Sigmoid colon (tissue), 4 donors: ENCODE measurements around the gene LUZP1.

Experiments
- POLR2A ChIP-seq, 2 donors: fragments of 450-650 bp; IDR thresholded peaks; one replicate each; pipeline ENCODE4 v1.6.1; 2016; ENCODE audit warnings: antibody characterized with exemption in 2 of 2, mild to moderate bottlenecking in 2 of 2, moderate library complexity in 2 of 2
- POLR2AphosphoS5 ChIP-seq, 4 donors: sonication (generic); formaldehyde crosslinking; IDR thresholded peaks; one replicate each; pipeline ENCODE4 v1.6.1; 2017; ENCODE audit warnings: antibody characterized with exemption in 4 of 4
- TF ChIP-seq, protein P1 (sequence below), 4 experiments: fragments of 450-650 bp in 3 of 4; fragments of 200-600 bp in 1 of 4; IDR thresholded peaks; one replicate each; pipeline ENCODE4 v1.5.1; 2016 to 2019; ENCODE audit warnings: antibody characterized with exemption in 4 of 4, mild to moderate bottlenecking in 3 of 4, moderate library complexity in 2 of 4

DNA sequence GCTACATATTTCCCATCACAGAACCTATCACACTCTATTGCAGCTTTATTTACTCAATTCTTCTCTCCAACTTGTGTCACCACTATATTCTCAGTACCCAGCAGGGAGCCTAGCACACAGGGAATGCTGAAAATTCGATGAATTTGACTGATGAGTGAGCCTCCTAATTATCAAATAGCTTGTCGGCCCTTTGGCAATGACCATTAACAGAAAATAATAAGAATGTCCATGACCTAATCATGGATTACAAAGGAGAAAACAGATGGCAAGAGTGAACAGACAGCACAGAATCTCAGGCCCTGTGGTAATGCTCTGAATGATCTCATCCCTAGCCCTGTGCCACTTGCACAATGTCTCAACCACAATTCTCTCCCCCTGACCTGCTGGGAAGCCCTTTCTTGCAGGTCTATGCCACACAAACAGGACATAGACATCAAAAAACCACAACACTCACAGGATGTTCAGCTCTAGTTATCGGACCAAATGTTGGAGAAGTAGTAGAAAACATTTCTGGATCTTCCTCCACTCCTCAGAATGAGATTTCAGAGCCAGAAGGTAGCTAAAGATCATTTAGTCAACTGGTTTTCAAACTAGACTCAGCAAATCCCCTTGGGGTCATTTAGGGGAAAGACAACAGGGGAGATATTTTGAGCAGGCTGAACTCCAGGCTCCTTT lies 68.4 kb downstream of the LUZP1 start:
- TF ChIP-seq POLR2AphosphoS5 (IDR thresholded peaks at IDR 0.05) (peak in 2 of 4 donors; percentile 7 to 51), POLR2A (IDR thresholded peaks at IDR 0.05) (no peak)
- TF ChIP-seq, protein P1, sequence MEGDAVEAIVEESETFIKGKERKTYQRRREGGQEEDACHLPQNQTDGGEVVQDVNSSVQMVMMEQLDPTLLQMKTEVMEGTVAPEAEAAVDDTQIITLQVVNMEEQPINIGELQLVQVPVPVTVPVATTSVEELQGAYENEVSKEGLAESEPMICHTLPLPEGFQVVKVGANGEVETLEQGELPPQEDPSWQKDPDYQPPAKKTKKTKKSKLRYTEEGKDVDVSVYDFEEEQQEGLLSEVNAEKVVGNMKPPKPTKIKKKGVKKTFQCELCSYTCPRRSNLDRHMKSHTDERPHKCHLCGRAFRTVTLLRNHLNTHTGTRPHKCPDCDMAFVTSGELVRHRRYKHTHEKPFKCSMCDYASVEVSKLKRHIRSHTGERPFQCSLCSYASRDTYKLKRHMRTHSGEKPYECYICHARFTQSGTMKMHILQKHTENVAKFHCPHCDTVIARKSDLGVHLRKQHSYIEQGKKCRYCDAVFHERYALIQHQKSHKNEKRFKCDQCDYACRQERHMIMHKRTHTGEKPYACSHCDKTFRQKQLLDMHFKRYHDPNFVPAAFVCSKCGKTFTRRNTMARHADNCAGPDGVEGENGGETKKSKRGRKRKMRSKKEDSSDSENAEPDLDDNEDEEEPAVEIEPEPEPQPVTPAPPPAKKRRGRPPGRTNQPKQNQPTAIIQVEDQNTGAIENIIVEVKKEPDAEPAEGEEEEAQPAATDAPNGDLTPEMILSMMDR (IDR thresholded peaks at IDR 0.05) = no peak
